Large intestine (tissue), 3 donors: ENCODE data around the gene SUV39H1. TPM values are rescaled to one million over a fixed set of nuclear protein-coding genes. Genes with fewer than 3 reads are reported as not detected.

Experiments
- DNase-seq, 2 donors: peaks; one replicate each; pipeline versions ENCODE4 v3.0.0 to v3.0.0-alpha.2; 2013
- H3K27ac ChIP-seq: one replicate; pipeline ENCODE4 v1.5.1; 2013; ENCODE audit warnings: low read length
- H3K27me3 ChIP-seq: 2 replicates; pipeline ENCODE4 v1.6.1; 2013; ENCODE audit warnings: low read length; ENCODE audit not compliant: control insufficient read depth, insufficient read depth
- H3K36me3 ChIP-seq: 2 replicates; pipeline ENCODE4 v1.6.1; 2013; ENCODE audit warnings: low read length; ENCODE audit not compliant: control insufficient read depth, insufficient read depth
- H3K4me1 ChIP-seq: one replicate; pipeline ENCODE4 v1.6.1; 2013; ENCODE audit warnings: low read length; ENCODE audit not compliant: control insufficient read depth, insufficient read depth
- H3K4me3 ChIP-seq: one replicate; pipeline ENCODE4 v1.5.1; 2013; ENCODE audit warnings: low read length
- H3K9me3 ChIP-seq: one replicate; pipeline ENCODE4 v1.6.1; 2013; ENCODE audit warnings: mild to moderate bottlenecking, low read depth, low read length, moderate library complexity; ENCODE audit not compliant: control insufficient read depth
- WGBS: methylation state at CpG from one replicate; pipeline ENCODE4 v1.1.5; 2013; ENCODE audit warnings: low lambda C conversion rate; ENCODE audit not compliant: insufficient coverage; 5-methylcytosine and 5-hydroxymethylcytosine counted together
- polyA plus RNA-seq: library from polyadenylated mRNA; unstranded; fragments of 120-200 nt; gene quantifications from one replicate; pipeline ENCODE4 v1.2.1, GENCODE V29; 2013

The SUV39H1 gene
- polyA plus RNA-seq, 1 donor = 4.7 TPM

DNA sequence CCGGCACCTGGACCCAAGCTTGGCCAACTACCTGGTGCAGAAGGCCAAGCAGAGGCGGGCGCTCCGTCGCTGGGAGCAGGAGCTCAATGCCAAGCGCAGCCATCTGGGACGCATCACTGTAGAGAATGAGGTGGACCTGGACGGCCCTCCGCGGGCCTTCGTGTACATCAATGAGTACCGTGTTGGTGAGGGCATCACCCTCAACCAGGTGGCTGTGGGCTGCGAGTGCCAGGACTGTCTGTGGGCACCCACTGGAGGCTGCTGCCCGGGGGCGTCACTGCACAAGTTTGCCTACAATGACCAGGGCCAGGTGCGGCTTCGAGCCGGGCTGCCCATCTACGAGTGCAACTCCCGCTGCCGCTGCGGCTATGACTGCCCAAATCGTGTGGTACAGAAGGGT is 3.7 kb downstream of the SUV39H1 start:
- Histone ChIP-seq H3K27ac (no peak overlapping the region), H3K9me3 (no peaks in the 10 kb centered on the region), H3K4me3 (no peak overlapping the region), H3K4me1 (peaks cover 13% of the 10 kb centered on the region), H3K36me3 (peaks cover 17% of the 10 kb centered on the region), H3K27me3 (no peaks in the 10 kb centered on the region)
- no CpG with 5 or more reads among the region's 23 CpGs for WGBS
- no peak for DNase-seq

DNA sequence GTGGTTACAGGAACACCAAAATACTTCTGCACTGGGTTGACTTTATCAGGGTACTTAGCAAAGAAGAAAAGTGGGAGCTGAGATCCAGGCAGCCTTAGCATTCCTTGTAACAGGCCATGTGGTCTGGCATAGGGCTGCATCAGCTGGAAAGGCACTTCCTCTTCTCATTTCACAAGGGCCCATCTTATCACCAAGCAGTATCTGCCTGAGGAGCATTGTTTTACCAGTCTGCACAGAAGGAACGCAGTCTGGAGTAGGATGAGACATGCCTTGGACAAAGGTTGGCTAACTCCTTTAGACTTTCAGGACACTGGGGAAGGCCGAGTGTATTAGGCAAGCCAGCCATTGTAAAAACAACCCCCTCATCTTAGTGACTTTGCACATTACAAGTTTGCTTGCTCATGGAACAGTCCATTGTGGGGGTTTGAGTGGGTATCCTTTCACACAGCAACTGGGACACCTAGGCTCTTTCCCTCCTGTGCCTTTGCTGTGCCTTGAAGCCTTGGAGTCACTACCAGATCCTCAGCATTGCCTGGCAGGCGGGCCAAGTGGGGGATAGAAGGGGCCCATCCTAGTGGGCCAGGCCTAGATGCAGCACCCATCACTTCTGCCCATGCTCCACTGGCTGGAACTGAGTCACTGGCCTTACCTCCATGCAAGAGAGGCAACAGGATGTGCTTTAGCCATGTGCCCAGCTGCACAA is 4.6 kb downstream of the SUV39H1 start:
- no CpG with 5 or more reads among the region's 3 CpGs for WGBS
- DNase-seq = no peak
- no peak overlapping the region for H3K27ac ChIP-seq
- H3K4me3 ChIP-seq = no peak overlapping the region
- H3K4me1 ChIP-seq = peaks cover 6% of the 10 kb centered on the region
- H3K9me3 ChIP-seq = no peaks in the 10 kb centered on the region
- peaks cover 17% of the 10 kb centered on the region for H3K36me3 ChIP-seq
- H3K27me3 ChIP-seq = no peaks in the 10 kb centered on the region

DNA sequence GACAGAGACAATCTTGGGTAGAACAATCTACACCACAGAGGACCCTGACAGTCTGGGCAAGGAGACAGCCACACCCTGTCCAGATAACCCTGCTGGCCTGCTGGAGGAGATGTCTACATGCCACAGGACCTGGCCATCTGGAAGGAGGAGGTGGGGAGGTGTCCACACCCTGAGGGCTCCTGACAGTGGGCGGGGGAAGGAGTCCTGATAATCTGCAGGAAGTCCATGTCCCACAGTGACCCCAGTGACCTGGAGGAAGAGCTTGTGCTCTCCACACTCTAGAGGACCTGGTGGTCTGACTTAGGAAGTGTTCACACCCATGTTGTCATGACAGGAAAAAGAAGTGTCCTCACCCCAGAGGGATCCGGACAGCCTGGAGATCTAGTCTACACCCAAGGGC is 5.5 kb downstream of the SUV39H1 start:
- DNase-seq = no peak
- Histone ChIP-seq H3K36me3 (peaks cover 17% of the 10 kb centered on the region), H3K27me3 (no peaks in the 10 kb centered on the region), H3K4me3 (no peak overlapping the region), H3K9me3 (no peaks in the 10 kb centered on the region), H3K4me1 (peaks cover 6% of the 10 kb centered on the region), H3K27ac (no peak overlapping the region)
- WGBS = no CpG with 5 or more reads among the region's 2 CpGs

DNA sequence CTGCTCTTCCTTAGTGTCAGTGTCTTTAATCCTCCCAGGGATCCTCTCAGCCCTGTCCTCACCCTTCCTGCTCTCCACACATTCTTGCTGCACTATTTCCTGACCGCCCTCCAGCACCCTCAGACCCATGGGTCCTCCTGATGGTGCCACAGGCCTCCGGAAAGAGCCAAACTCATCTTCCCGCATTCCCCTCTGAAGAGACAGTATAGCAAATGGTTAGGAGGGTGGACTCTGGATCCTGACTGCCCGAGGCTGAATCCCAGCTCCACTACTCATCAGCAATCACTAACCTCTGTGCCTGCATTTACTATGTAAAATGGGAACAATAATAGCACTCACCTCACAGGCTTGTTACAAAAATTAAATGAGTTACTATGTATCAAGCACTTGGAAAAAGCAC is 6.2 kb downstream of the SUV39H1 start:
- DNase-seq = no peak
- H3K27ac ChIP-seq = no peak overlapping the region
- H3K36me3 ChIP-seq = peaks cover 21% of the 10 kb centered on the region
- H3K9me3 ChIP-seq = no peaks in the 10 kb centered on the region
- no peaks in the 10 kb centered on the region for H3K27me3 ChIP-seq
- WGBS = no CpG with 5 or more reads among the region's 4 CpGs
- no peak overlapping the region for H3K4me3 ChIP-seq
- H3K4me1 ChIP-seq = peaks cover 3% of the 10 kb centered on the region

DNA sequence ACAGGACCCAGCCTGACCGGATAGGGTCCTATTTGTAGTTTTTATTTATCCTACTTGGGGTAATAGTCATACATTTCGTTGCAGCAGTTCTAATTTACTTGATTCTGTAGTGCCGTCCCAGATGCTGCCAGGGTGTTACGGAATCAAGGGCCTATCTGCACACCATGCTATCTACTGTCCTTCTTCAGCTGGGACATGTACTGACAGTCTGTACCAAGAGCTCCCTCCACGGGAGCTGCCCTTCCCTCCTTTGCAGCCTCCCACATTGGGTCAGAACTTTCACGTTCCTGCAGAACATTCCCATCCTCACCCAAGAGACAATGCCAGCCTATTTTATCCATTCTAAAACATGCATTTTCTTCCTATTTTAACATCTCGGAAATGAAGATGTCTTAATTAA is 6.7 kb downstream of the SUV39H1 start:
- no CpG with 5 or more reads among the region's 7 CpGs for WGBS
- no peaks in the 10 kb centered on the region for H3K27me3 ChIP-seq
- no peak for DNase-seq
- H3K4me3 ChIP-seq = no peak overlapping the region
- H3K9me3 ChIP-seq = no peaks in the 10 kb centered on the region
- H3K4me1 ChIP-seq = peaks cover 3% of the 10 kb centered on the region
- peaks cover 22% of the 10 kb centered on the region for H3K36me3 ChIP-seq
- H3K27ac ChIP-seq = no peak overlapping the region

DNA sequence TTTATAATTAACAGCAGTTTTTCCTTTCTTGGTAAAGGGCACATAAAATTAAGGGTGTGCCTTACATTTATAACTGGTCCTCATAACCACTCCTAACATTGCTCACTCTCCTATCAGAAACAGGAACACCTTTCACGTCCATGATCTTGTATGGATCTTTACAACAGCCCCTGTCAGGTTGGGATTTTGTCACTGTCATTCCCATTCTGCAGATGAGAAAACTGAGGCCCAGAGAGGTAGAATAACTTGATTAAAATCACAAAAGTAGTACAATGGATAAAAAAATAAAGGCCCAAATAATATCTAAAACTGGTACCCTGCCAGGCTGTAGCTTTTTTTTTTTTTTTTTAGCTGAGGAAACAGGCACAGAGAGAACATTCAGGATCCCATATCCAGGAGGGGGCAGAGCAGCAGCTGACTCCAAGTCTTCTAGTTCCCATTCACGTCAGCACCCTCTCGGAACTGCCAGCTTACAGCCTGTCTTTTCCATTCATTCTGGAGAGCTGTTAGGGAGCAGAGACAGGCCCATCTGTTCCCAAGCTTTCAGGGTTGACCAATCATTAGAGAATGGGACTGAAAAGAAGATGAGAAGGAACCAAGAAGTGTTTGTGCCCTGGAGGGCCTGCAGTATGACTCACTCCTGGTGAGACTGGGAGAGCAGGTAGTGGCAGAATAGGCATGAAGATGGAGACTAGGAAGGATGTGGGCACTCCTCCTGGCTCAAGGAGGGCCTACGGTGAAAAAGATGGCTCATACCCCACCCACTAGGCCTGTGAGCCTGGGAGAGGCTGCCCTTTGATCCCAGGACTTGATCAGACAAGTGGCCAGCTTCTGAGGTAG is 7.3 kb downstream of the SUV39H1 start:
- DNase-seq = peak in 1 of 2 donors; percentile 34
- WGBS = no CpG with 5 or more reads among the region's 4 CpGs
- no peak overlapping the region for H3K4me3 ChIP-seq

DNA sequence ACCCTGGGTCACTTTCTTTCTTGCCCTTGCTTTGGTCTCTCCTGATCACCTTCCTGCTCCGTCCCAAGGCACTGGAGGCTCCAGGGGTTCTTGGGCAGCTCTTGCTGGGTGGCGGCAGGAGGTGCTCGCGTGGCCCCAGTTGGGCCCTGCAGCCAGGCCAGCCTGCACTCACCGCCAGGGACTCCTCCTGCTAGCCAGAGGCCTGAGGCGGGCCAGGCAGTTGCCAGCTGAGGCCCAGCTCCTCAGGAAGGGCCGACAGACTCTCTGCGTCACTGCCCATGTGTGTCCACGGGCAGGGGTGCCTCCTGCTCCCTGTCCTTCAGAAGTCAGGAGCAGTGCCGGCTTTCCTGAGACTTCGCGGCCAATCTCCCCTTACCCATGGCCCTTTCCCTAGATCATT is 9.3 kb downstream of the SUV39H1 start:
- WGBS = no CpG with 5 or more reads among the region's 12 CpGs
- H3K36me3 ChIP-seq = peaks cover 15% of the 10 kb centered on the region
- H3K27me3 ChIP-seq = no peaks in the 10 kb centered on the region

More for the DNA sequence above, 7.3 kb downstream of the SUV39H1 start:
- Histone ChIP-seq H3K4me1 (peaks cover 3% of the 10 kb centered on the region), H3K36me3 (peaks cover 22% of the 10 kb centered on the region), H3K9me3 (no peaks in the 10 kb centered on the region), H3K27ac (peak overlapping the region; percentile 6), H3K27me3 (no peaks in the 10 kb centered on the region)

DNA sequence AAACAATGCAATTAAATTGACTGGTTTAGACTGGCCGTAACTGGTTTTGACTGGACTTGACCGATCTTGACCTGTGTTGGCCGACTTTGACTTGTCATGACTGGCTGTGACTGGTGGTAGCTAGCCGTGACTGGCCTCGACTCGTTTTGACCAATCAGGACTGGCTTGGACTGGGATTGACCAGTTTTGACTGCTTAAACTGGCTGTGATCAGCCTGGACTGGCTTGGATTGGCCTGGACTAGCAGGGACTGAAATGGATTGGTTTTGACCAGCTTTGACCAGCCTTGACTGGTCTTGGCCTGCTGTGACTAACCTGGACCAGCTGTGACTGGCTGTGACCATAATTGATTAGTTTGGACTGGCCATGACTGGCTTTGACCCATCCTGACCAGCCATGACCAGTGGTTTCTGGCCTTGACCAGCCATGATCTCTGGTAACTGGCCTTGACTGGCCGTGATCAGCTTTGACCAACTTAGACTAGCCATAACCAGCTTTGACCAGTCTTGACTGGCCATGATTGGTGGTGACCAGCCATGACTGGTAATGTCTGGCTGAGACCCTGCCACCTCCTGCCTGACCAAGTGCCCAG is 13.1 kb downstream of the SUV39H1 start:
- no peaks in the 10 kb centered on the region for H3K27me3 ChIP-seq
- no CpG with 5 or more reads among the region's 7 CpGs for WGBS
- peaks cover 5% of the 10 kb centered on the region for H3K36me3 ChIP-seq
- no peak overlapping the region for H3K27ac ChIP-seq
- H3K4me3 ChIP-seq = no peak overlapping the region
- DNase-seq = no peak
- H3K9me3 ChIP-seq = no peaks in the 10 kb centered on the region
- H3K4me1 ChIP-seq = no peaks in the 10 kb centered on the region

More for the DNA sequence above, 9.3 kb downstream of the SUV39H1 start:
- no peak overlapping the region for H3K27ac ChIP-seq
- H3K4me3 ChIP-seq = no peak overlapping the region
- H3K4me1 ChIP-seq = peaks cover 3% of the 10 kb centered on the region
- H3K9me3 ChIP-seq = no peaks in the 10 kb centered on the region
- DNase-seq = no peak

DNA sequence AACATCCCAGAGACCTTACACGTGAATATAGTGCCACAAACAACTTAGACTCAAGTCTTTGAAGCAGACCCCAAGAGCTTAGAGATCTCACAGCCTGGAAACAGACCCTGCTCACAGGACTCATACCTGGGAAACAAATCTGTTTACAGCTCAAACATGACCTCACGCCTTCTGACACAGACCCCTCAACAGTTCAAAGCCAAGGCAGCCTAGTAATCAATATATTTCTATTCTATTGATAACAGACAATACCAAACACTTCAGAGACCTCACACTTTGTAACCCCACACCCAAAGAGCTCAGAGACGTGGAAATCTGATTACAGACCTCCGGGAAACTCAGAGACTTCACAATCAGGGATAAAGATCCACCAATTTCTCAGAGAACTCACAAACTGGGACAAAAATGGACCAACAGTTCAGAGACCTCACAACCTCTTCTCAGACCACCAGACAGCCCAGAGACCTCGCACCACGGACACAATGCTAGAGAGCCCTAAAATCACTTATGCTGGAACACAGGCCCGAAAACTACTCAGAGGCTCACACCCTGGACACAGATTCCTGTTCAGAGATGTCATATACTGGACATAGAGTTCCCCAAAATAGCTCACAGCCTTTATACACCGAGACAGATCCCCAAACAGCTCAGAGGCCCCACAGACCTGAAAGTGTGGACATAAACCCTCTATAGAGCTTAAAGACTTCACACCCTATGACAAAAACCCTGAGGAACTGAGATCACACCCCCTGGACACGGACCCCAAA is 14.8 kb downstream of the SUV39H1 start:
- H3K27ac ChIP-seq = no peak overlapping the region
- no peak for DNase-seq

DNA sequence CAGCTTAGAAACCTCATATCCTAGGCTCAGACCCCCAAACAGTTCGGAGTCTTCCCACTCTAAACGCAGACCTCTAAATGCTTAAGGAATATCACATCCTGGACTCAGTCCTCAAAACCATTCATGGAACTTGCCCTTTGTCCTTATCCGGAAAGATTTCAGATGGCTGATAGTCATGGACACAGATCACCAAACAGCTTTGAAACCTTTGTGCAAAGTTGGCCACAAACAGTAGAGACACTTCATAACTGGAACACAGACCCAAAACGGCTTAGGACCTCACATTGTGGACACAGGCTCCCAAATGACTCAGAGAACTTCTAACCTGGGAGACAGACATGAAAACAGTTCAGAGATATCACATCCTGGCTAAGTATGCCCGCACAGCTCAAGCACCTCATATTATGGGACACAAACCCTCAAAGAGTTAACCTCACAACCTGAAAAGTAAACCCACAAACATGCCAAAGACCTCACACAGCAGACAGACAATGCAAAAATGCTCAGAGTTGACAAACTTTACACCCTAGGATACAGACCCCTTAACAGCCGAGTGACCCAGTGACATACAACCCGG is 15.5 kb downstream of the SUV39H1 start:
- Histone ChIP-seq H3K27me3 (no peaks in the 10 kb centered on the region), H3K4me1 (no peaks in the 10 kb centered on the region), H3K9me3 (no peaks in the 10 kb centered on the region), H3K27ac (no peak overlapping the region), H3K36me3 (peaks cover 5% of the 10 kb centered on the region), H3K4me3 (no peak overlapping the region)
- DNase-seq = no peak
- WGBS = no CpG with 5 or more reads among the region's 7 CpGs

More for the DNA sequence above, 14.8 kb downstream of the SUV39H1 start:
- peaks cover 5% of the 10 kb centered on the region for H3K36me3 ChIP-seq
- H3K4me3 ChIP-seq = no peak overlapping the region
- H3K27me3 ChIP-seq = no peaks in the 10 kb centered on the region
- no CpG with 5 or more reads among the region's 9 CpGs for WGBS
- no peaks in the 10 kb centered on the region for H3K9me3 ChIP-seq
- H3K4me1 ChIP-seq = no peaks in the 10 kb centered on the region
